KOPT-K1 (cell line): ENCODE results near the gene ADISSP.

ENCODE experiments used
- H3K27ac ChIP-seq: fragments of 200-600 bp; sonication (generic); 2 replicates; pipeline ENCODE4 v1.5.1; 2016; ENCODE audit warnings: antibody characterized with exemption, mild to moderate bottlenecking, low read depth, low read length; ENCODE audit not compliant: poor library complexity, severe bottlenecking
- H3K36me3 ChIP-seq: fragments of 200-600 bp; sonication (generic); 2 replicates; pipeline ENCODE4 v1.5.1; 2017; ENCODE audit warnings: antibody characterized with exemption, mild to moderate bottlenecking, low read length, moderate library complexity; ENCODE audit not compliant: insufficient read depth
- H3K9me3 ChIP-seq: fragments of 200-600 bp; sonication (generic); 2 replicates; pipeline ENCODE4 v1.5.1; 2017; ENCODE audit warnings: antibody characterized with exemption, low read length, mild to moderate bottlenecking; ENCODE audit not compliant: insufficient read depth, poor library complexity, severe bottlenecking

Gene ADISSP

DNA sequence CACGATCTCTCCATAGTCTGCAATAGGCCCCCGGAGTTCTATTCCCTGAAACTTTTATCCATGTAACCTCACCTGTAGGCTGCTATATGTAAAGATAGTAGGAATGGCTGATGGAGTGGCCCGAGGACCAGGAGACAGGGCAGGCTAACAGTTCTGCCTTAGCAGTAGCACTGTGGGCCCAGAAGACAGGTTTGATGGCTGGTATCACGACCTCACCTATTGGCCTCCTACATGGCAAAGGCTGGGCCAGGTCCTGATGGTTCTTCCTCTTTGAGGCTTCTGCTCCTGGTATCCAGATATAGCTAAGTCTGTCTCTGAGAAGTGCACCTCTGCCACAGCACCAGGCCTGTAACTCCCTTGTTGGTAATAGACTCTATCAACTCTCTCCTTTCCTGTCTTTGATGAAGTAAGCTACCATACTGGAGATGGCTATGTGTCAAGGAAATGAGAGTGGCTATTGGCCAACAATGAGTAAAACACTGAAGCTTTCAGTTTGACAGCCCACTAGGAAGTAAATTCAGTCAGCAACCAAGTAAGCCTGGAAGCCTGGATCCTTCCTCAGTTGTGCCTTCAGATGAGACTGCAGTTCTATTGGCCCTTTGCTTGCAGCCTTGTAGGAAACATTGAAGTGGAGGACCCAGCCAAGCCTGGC lies 8.0 kb upstream of the ADISSP start:
- Histone ChIP-seq H3K36me3 (no peaks in the 10 kb centered on the region), H3K27ac (no peak overlapping the region), H3K9me3 (no peaks in the 10 kb centered on the region)

DNA sequence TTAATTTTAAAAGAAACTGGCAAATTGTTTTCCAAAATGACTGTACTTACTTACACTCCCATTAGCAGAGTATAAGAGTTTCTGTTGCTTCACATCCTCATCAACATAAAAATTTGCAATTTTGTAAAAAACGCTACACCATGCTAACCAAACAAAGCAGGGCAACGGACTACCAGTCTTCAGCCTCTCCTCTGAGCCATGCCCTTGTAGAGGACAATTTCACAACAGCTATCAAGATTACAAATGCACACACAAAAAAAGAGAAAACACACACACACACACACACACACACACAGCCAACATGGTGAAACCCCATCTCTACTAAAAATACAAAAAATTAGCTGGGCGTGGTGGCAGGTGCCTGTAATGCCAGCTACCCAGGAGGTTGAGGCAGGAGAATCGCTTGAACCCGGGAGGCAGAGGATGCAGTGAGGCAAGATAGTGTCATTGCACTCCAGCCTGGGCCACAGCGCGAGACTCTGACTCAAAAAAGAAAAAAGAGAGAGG lies 4.1 kb upstream of the ADISSP start:
- Histone ChIP-seq H3K9me3 (no peaks in the 10 kb centered on the region), H3K36me3 (no peaks in the 10 kb centered on the region), H3K27ac (no peak overlapping the region)

DNA sequence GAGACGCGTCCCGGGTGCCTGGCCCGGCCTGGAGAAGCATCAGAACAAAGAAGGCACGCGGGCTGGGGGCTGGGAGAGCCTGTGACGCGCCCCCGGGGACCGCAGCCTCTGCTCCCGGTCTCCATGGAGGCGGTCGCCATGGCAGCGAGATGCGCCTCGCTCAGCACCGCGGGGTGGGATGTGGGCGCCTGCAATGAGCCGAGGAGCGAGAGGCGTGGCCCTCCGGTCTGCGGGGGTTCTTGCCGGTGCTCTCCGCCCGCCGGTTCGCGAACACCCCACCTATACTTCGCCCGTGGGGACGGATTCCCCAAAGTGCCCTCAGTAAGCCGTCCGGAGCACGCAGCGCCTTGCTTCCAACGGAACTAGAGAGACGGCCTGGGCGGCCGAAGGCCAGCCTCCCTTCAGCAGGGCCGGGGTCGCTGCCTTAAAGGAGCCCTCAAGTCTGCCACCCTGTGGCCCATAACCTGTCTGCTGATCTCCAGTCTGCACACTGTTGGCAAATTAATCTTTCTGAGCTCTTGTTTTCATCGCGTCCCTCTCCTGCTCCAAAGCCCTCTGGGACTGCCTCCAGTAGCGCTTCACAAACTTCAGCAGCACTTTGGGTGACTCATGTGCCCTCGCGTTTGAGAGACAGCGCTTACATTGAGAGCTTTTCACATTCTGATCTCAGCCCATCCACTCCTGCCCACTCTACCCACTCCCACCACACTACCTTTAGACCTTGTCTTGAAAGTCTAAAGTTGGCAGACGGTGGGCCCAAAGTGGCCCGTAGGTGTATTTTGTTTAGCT lies 983 bp upstream of the ADISSP start:
- H3K27ac ChIP-seq, result peak overlapping the region; percentile 82
- no peaks in the 10 kb centered on the region for H3K9me3 ChIP-seq

GRCh38 chr20:3767110-3767426 lies 485 bp downstream of the ADISSP start:
- Histone ChIP-seq H3K9me3 (no peaks in the 10 kb centered on the region), H3K36me3 (peaks cover 8% of the 10 kb centered on the region; the same call in 1 of the 2 replicates), H3K27ac (peak overlapping the region; percentile 82)

More for the DNA sequence above, 983 bp upstream of the ADISSP start:
- H3K36me3 ChIP-seq, result peaks cover 7% of the 10 kb centered on the region; the same call in 1 of the 2 replicates

GRCh38 chr20:3766422-3767109 lies 987 bp downstream of the ADISSP start:
- no peaks in the 10 kb centered on the region for H3K9me3 ChIP-seq
- peaks cover 13% of the 10 kb centered on the region; the same call in 1 of the 2 replicates for H3K36me3 ChIP-seq
- H3K27ac ChIP-seq, result peak overlapping the region; percentile 82

DNA sequence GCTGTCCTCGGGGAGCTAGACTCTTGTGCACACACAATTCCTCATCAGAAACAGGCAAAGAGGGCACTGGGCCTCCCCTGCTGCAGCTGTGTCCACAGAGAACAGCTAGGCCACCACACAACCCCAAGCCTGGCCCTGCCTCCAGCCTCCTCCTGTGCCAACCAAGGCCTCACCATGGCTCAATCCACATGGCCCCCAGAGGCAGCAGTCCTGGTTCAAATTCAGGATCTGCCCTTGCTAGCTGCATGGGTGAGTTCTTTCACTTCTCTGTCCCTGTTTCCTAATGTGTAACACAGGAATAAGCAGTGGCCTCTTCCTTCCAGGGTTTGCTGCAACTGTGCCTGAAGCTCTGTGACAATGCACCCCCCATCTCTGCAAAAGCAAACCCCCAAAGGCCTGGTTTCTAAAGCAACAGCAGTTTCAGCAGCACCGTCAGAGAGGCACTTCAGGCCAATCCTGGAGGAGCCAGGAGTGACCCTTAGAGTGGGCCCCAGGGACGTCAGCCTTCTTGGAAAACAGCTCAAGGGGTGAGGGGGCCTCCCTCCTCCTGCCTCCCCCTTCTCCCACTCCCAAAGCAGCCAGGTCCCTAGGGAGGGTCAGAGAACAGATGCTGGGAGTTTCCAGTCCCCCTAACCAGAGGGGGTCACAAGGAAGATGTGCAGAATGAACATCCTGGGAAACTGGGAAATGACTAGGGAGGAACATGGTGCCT lies 2.2 kb downstream of the ADISSP start:
- Histone ChIP-seq H3K36me3 (peaks cover 24% of the 10 kb centered on the region; the same call in 1 of the 2 replicates), H3K9me3 (no peaks in the 10 kb centered on the region), H3K27ac (no peak overlapping the region)

GRCh38 chr20:3764659-3765058 lies 2.9 kb downstream of the ADISSP start:
- no peak overlapping the region for H3K27ac ChIP-seq
- peaks cover 29% of the 10 kb centered on the region; the same call in 1 of the 2 replicates for H3K36me3 ChIP-seq
- no peaks in the 10 kb centered on the region for H3K9me3 ChIP-seq

GRCh38 chr20:3763671-3764601 lies 3.6 kb downstream of the ADISSP start:
- Histone ChIP-seq H3K36me3 (peaks cover 31% of the 10 kb centered on the region; the same call in 1 of the 2 replicates), H3K27ac (no peak overlapping the region), H3K9me3 (no peaks in the 10 kb centered on the region)

DNA sequence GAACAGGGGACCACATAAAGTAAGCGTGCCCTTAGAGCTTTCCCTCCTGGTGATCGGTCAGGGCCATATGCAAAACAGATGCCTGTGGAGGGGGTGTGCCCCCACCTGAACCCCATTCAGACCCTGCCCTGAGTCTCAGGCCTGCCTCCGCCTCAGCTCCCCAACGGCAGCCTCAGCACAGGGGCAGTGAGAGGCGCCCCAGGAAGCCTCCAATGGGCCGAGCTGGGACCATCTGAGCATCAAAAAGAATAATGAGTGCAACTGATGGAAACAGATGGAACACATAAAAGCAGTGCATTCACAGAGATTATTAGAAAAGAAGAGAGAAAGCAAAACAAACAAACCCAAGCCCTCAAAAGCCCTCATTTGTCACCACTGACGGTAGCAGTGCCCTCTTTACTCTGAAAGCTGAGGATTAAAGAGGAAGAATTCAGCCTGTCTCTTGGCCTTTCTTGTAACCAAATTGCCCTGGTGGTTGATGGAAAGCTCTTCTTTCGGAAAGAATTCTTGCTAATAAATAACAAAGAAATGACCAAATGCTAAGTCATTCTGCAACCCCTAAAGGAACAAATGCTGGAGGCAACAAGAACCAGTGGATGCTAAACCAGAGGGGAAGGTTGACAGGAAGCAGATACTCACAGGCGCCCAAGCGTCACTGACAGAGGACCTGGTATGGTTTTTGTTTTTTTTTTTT lies 6.8 kb downstream of the ADISSP start:
- Histone ChIP-seq H3K27ac (no peak overlapping the region), H3K9me3 (no peaks in the 10 kb centered on the region), H3K36me3 (peaks cover 58% of the 10 kb centered on the region; the same call in 1 of the 2 replicates)

- Histone ChIP-seq H3K36me3 (peaks cover 60% of the 10 kb centered on the region; the same call in 1 of the 2 replicates), H3K27ac (no peak overlapping the region), H3K9me3 (no peaks in the 10 kb centered on the region)
These were observed 7.7 kb downstream of the ADISSP start for GRCh38 chr20:3759884-3760283.

DNA sequence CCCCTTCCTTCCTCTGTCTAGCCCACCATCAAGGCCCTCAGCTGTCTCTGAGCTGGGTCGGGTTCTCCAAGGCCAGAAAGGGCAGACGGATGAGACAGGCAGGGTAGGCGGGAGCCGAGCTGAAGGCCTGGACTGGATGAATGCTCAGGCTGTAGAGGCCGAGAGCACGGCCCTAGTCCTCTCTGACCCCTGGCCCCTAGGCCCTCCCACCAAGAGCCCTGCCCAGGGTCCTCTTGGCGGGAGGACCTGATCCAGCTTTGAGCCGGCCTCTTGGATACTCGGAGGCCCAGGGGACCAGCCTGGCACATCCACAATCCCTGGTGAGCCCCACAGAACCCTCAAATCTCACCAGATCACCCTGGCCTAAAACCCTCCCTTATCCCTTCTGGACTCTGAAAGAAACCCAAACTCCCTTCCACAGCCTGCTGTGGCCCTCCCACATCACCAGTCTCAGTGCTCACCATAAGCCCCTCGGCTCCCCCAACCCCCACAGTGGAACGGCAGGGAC lies 8.2 kb downstream of the ADISSP start:
- Histone ChIP-seq H3K27ac (no peak overlapping the region), H3K36me3 (peaks cover 64% of the 10 kb centered on the region; the same call in 1 of the 2 replicates), H3K9me3 (no peaks in the 10 kb centered on the region)

- Histone ChIP-seq H3K36me3 (peaks cover 66% of the 10 kb centered on the region; the same call in 1 of the 2 replicates), H3K27ac (no peak overlapping the region), H3K9me3 (no peaks in the 10 kb centered on the region)
These were observed 9.0 kb downstream of the ADISSP start for GRCh38 chr20:3758566-3758965.

- Histone ChIP-seq H3K9me3 (no peaks in the 10 kb centered on the region), H3K27ac (no peak overlapping the region), H3K36me3 (peaks cover 66% of the 10 kb centered on the region; the same call in 1 of the 2 replicates)
These were observed 10.3 kb downstream of the ADISSP start for GRCh38 chr20:3757268-3757667.
